GM23338 (cell line): ENCODE measurements around the gene GLMN. TPM values are rescaled to one million over a fixed set of nuclear protein-coding genes. Genes with fewer than 3 reads are reported as not detected.

Experiments used
- ATAC-seq: fragments of 200-7000 bp; cut with Tn5 transposase; 3 replicates; pipeline ENCODE4 v1.9.1; 2020
- DNase-seq: peaks from one replicate; pipeline ENCODE4 v3.0.0-alpha.2; 2015; ENCODE audit warnings: low spot score
- H2AFZ ChIP-seq: fragments of 200-600 bp; sonication (generic); 2 replicates; pipeline ENCODE4 v1.8.0; 2016; ENCODE audit warnings: antibody characterized with exemption, mild to moderate bottlenecking, moderate library complexity
- H3F3A ChIP-seq: fragments of 200-600 bp; sonication (generic); replicated peaks from 2 replicates; pipeline ENCODE4 v1.8.0; 2017; ENCODE audit warnings: antibody characterized with exemption, mixed run types, low read depth
- H3K27ac ChIP-seq: fragments of 200-600 bp; sonication (generic); 2 replicates; pipeline ENCODE4 v1.6.1; 2016; ENCODE audit warnings: low read depth
- H3K27me3 ChIP-seq: fragments of 200-600 bp; sonication (generic); 2 replicates; pipeline ENCODE4 v1.8.0; 2016; ENCODE audit warnings: mild to moderate bottlenecking, mixed run types, moderate library complexity; ENCODE audit not compliant: insufficient read depth
- H3K36me3 ChIP-seq: fragments of 200-600 bp; sonication (generic); 2 replicates; pipeline ENCODE4 v1.8.0; 2016; ENCODE audit warnings: mild to moderate bottlenecking; ENCODE audit not compliant: insufficient read depth
- H3K4me1 ChIP-seq: fragments of 200-600 bp; sonication (generic); 2 replicates; pipeline ENCODE4 v1.8.0; 2016; ENCODE audit warnings: mild to moderate bottlenecking, moderate library complexity; ENCODE audit not compliant: insufficient read depth
- H3K4me2 ChIP-seq: fragments of 200-600 bp; sonication (generic); 2 replicates; pipeline ENCODE4 v1.7.1; 2017; ENCODE audit warnings: mixed run types
- H3K4me3 ChIP-seq: fragments of 200-600 bp; sonication (generic); 2 replicates; pipeline ENCODE4 v1.6.1; 2016; ENCODE audit warnings: mixed run types
- H3K79me2 ChIP-seq: fragments of 200-600 bp; sonication (generic); replicated peaks from 2 replicates; pipeline ENCODE4 v1.8.0; 2017; ENCODE audit warnings: mild to moderate bottlenecking; ENCODE audit not compliant: insufficient read depth
- H3K9me2 ChIP-seq: fragments of 200-600 bp; sonication (generic); 2 replicates; pipeline ENCODE4 v1.8.0; 2017; ENCODE audit not compliant: insufficient read depth
- H4K20me1 ChIP-seq: fragments of 200-600 bp; sonication (generic); replicated peaks from 2 replicates; pipeline ENCODE4 v1.8.0; 2017; ENCODE audit warnings: mild to moderate bottlenecking; ENCODE audit not compliant: insufficient read depth
- H3K27ac Mint-ChIP-seq: 2 replicates; pipeline ENCODE4 v1.8.0; 2020; ENCODE audit warnings: inconsistent platforms, mild to moderate bottlenecking, moderate library complexity, mixed read lengths
- H3K27me3 Mint-ChIP-seq: 3 replicates; pipeline ENCODE4 v1.8.0; 2022; ENCODE audit warnings: low read depth, mild to moderate bottlenecking, moderate library complexity, mixed read lengths, inconsistent platforms; ENCODE audit not compliant: insufficient read depth, poor library complexity
- H3K36me3 Mint-ChIP-seq: 3 replicates; pipeline ENCODE4 v1.8.0; 2021; ENCODE audit warnings: low read depth, mild to moderate bottlenecking, inconsistent platforms, moderate library complexity, mixed read lengths
- H3K4me1 Mint-ChIP-seq: 3 replicates; pipeline ENCODE4 v1.8.0; 2020; ENCODE audit warnings: mild to moderate bottlenecking, inconsistent platforms, mixed read lengths
- H3K4me3 Mint-ChIP-seq: 3 replicates; pipeline ENCODE4 v1.8.0; 2021; ENCODE audit warnings: moderate library complexity, mild to moderate bottlenecking, inconsistent platforms, mixed read lengths
- H3K9me3 Mint-ChIP-seq: 3 replicates; pipeline ENCODE4 v1.8.0; 2020; ENCODE audit warnings: moderate library complexity, mild to moderate bottlenecking, inconsistent platforms, mixed read lengths
- CREB1 ChIP-seq: fragments of 250-450 bp; sonication (Bioruptor Pico); IDR thresholded peaks from 2 replicates; pipeline ENCODE4 v1.5.0; 2020; ENCODE audit warnings: low read depth, mild to moderate bottlenecking, moderate library complexity
- EZH2 ChIP-seq: fragments of 200-600 bp; sonication (generic); IDR thresholded peaks from one replicate; pipeline ENCODE4 v1.8.0; 2017; ENCODE audit warnings: antibody characterized with exemption, mild to moderate bottlenecking, low read depth; ENCODE audit not compliant: unreplicated experiment
- EZH2phosphoT487 ChIP-seq: fragments of 200-600 bp; sonication (generic); IDR thresholded peaks from one replicate; pipeline ENCODE4 v1.8.1; 2018; ENCODE audit warnings: antibody characterized with exemption; ENCODE audit not compliant: unreplicated experiment
- JUNB ChIP-seq: IDR thresholded peaks from one replicate; pipeline ENCODE4 v1.6.1; 2016; ENCODE audit warnings: antibody characterized with exemption; ENCODE audit not compliant: unreplicated experiment
- NANOG ChIP-seq: IDR thresholded peaks from 2 replicates; pipeline ENCODE4 v1.6.1; 2016; ENCODE audit warnings: antibody characterized with exemption, borderline replicate concordance
- POLR2AphosphoS5 ChIP-seq: IDR thresholded peaks from 2 replicates; pipeline ENCODE4 v1.6.1; 2016; ENCODE audit warnings: antibody characterized with exemption, low read depth
- STAT1 ChIP-seq: IDR thresholded peaks from one replicate; pipeline ENCODE4 v1.6.1; 2016; ENCODE audit warnings: antibody characterized with exemption; ENCODE audit not compliant: unreplicated experiment
- ZNF114 ChIP-seq: fragments of 250-450 bp; sonication (Bioruptor Pico); IDR thresholded peaks from 2 replicates; pipeline ENCODE4 v1.5.0; 2020; ENCODE audit warnings: mild to moderate bottlenecking, moderate library complexity
- polyA plus RNA-seq: library from polyadenylated mRNA; unstranded; fragments of >200 nt; fragmentation: Nextera tagmentation; extraction: Ambion mirVana; gene quantifications from 2 replicates; pipeline ENCODE4 v1.2.1, GENCODE V29; 2016
- total RNA-seq: library from RNA; depleted of rRNA; stranded (reverse); fragments of >200 nt; shearing (Covaris generic); gene quantifications from 2 replicates; pipeline ENCODE4 v1.2.3, GENCODE V29; 2014
- TF ChIP-seq, protein P1 (sequence below): IDR thresholded peaks from one replicate; pipeline ENCODE4 v1.6.1; 2018; ENCODE audit warnings: antibody characterized with exemption; ENCODE audit not compliant: unreplicated experiment
- TF ChIP-seq, protein P2 (sequence below): fragments of 250-450 bp; sonication (Bioruptor Pico); IDR thresholded peaks from 2 replicates; pipeline ENCODE4 v1.5.0; 2020; ENCODE audit warnings: mild to moderate bottlenecking, moderate library complexity
- TF ChIP-seq, protein P3 (sequence below), 2 experiments: fragments of 200-600 bp in 1 of 2; sonication (generic) in 1 of 2; conservative IDR thresholded peaks; 2 replicates each; pipeline versions ENCODE4 v1.5.1 to v1.6.1; 2016 to 2017; ENCODE audit warnings: antibody characterized with exemption in 2 of 2, low read depth in 2 of 2, mild to moderate bottlenecking in 2 of 2, moderate library complexity in 1 of 2

Gene GLMN
- total and polyA plus RNA-seq, 2 experiments from 2014 or later = 36.8 to 49.9 TPM

DNA sequence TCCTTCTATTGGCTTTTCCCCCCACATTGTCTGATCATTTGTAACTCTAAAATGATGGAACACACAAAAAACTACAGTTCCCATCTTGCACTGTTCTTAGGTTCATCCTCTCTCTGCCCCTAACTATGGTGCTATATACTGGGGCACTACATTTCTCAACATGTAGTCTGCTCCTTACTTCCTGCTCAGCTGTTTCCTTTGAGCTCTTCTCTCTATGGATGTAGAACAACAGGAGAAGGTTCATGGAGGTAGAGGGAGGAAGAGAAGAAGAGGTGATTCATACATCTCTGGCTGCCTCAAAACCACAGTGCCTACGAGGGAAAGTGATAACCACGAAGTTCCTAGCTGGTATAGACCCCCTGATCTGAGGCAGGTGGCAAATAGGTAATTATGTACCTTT, 88.1 kb downstream of the GLMN start:
- Mint-ChIP-seq H3K4me1 (no peaks in the 10 kb centered on the region), H3K9me3 (peaks cover 2% of the 10 kb centered on the region; the same call in 1 of the 3 replicates), H3K27ac (no peak overlapping the region), H3K36me3 (no peaks in the 10 kb centered on the region), H3K27me3 (peaks cover 3% of the 10 kb centered on the region), H3K4me3 (no peak overlapping the region)
- H3K36me3 ChIP-seq = no peaks in the 10 kb centered on the region
- no peaks in the 10 kb centered on the region for H4K20me1 ChIP-seq
- H3K27me3 ChIP-seq = no peaks in the 10 kb centered on the region
- H3K27ac ChIP-seq = no peak overlapping the region
- TF ChIP-seq EZH2 (no peak), ZNF114 (no peak), EZH2phosphoT487 (no peak), JUNB (no peak), NANOG (no peak), CREB1 (CRISPR knock-in tag) (no peak), STAT1 (no peak), POLR2AphosphoS5 (no peak)
- TF ChIP-seq, protein P1, sequence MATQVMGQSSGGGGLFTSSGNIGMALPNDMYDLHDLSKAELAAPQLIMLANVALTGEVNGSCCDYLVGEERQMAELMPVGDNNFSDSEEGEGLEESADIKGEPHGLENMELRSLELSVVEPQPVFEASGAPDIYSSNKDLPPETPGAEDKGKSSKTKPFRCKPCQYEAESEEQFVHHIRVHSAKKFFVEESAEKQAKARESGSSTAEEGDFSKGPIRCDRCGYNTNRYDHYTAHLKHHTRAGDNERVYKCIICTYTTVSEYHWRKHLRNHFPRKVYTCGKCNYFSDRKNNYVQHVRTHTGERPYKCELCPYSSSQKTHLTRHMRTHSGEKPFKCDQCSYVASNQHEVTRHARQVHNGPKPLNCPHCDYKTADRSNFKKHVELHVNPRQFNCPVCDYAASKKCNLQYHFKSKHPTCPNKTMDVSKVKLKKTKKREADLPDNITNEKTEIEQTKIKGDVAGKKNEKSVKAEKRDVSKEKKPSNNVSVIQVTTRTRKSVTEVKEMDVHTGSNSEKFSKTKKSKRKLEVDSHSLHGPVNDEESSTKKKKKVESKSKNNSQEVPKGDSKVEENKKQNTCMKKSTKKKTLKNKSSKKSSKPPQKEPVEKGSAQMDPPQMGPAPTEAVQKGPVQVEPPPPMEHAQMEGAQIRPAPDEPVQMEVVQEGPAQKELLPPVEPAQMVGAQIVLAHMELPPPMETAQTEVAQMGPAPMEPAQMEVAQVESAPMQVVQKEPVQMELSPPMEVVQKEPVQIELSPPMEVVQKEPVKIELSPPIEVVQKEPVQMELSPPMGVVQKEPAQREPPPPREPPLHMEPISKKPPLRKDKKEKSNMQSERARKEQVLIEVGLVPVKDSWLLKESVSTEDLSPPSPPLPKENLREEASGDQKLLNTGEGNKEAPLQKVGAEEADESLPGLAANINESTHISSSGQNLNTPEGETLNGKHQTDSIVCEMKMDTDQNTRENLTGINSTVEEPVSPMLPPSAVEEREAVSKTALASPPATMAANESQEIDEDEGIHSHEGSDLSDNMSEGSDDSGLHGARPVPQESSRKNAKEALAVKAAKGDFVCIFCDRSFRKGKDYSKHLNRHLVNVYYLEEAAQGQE = no peak
- TF ChIP-seq, protein P2, sequence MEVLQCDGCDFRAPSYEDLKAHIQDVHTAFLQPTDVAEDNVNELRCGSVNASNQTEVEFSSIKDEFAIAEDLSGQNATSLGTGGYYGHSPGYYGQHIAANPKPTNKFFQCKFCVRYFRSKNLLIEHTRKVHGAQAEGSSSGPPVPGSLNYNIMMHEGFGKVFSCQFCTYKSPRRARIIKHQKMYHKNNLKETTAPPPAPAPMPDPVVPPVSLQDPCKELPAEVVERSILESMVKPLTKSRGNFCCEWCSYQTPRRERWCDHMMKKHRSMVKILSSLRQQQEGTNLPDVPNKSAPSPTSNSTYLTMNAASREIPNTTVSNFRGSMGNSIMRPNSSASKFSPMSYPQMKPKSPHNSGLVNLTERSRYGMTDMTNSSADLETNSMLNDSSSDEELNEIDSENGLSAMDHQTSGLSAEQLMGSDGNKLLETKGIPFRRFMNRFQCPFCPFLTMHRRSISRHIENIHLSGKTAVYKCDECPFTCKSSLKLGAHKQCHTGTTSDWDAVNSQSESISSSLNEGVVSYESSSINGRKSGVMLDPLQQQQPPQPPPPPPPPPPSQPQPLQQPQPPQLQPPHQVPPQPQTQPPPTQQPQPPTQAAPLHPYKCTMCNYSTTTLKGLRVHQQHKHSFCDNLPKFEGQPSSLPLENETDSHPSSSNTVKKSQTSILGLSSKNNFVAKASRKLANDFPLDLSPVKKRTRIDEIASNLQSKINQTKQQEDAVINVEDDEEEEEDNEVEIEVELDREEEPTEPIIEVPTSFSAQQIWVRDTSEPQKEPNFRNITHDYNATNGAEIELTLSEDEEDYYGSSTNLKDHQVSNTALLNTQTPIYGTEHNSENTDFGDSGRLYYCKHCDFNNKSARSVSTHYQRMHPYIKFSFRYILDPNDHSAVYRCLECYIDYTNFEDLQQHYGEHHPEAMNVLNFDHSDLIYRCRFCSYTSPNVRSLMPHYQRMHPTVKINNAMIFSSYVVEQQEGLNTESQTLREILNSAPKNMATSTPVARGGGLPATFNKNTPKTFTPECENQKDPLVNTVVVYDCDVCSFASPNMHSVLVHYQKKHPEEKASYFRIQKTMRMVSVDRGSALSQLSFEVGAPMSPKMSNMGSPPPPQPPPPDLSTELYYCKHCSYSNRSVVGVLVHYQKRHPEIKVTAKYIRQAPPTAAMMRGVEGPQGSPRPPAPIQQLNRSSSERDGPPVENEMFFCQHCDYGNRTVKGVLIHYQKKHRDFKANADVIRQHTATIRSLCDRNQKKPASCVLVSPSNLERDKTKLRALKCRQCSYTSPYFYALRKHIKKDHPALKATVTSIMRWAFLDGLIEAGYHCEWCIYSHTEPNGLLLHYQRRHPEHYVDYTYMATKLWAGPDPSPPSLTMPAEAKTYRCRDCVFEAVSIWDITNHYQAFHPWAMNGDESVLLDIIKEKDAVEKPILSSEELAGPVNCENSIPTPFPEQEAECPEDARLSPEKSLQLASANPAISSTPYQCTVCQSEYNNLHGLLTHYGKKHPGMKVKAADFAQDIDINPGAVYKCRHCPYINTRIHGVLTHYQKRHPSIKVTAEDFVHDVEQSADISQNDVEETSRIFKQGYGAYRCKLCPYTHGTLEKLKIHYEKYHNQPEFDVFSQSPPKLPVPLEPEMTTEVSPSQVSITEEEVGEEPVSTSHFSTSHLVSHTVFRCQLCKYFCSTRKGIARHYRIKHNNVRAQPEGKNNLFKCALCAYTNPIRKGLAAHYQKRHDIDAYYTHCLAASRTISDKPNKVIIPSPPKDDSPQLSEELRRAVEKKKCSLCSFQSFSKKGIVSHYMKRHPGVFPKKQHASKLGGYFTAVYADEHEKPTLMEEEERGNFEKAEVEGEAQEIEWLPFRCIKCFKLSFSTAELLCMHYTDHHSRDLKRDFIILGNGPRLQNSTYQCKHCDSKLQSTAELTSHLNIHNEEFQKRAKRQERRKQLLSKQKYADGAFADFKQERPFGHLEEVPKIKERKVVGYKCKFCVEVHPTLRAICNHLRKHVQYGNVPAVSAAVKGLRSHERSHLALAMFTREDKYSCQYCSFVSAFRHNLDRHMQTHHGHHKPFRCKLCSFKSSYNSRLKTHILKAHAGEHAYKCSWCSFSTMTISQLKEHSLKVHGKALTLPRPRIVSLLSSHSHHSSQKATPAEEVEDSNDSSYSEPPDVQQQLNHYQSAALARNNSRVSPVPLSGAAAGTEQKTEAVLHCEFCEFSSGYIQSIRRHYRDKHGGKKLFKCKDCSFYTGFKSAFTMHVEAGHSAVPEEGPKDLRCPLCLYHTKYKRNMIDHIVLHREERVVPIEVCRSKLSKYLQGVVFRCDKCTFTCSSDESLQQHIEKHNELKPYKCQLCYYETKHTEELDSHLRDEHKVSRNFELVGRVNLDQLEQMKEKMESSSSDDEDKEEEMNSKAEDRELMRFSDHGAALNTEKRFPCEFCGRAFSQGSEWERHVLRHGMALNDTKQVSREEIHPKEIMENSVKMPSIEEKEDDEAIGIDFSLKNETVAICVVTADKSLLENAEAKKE = no peak
- TF ChIP-seq, protein P3, sequence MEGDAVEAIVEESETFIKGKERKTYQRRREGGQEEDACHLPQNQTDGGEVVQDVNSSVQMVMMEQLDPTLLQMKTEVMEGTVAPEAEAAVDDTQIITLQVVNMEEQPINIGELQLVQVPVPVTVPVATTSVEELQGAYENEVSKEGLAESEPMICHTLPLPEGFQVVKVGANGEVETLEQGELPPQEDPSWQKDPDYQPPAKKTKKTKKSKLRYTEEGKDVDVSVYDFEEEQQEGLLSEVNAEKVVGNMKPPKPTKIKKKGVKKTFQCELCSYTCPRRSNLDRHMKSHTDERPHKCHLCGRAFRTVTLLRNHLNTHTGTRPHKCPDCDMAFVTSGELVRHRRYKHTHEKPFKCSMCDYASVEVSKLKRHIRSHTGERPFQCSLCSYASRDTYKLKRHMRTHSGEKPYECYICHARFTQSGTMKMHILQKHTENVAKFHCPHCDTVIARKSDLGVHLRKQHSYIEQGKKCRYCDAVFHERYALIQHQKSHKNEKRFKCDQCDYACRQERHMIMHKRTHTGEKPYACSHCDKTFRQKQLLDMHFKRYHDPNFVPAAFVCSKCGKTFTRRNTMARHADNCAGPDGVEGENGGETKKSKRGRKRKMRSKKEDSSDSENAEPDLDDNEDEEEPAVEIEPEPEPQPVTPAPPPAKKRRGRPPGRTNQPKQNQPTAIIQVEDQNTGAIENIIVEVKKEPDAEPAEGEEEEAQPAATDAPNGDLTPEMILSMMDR (conservative IDR thresholded peaks at IDR 0.05; ENCODE audit: low read depth in 2 of 2) = no peak
- no peak overlapping the region for H3K4me2 ChIP-seq
- H3K9me2 ChIP-seq = 0 out of 2 replicates have a peak, but pooled peaks cover 4% of the 10 kb centered on the region
- ATAC-seq (no peak), DNase-seq (no peak)
- H3F3A ChIP-seq = no peaks in the 10 kb centered on the region
- no peaks in the 10 kb centered on the region for H3K79me2 ChIP-seq
- H3K4me1 ChIP-seq = no peaks in the 10 kb centered on the region
- no peak overlapping the region for H3K4me3 ChIP-seq
- no peak overlapping the region for H2AFZ ChIP-seq
